ENCODE measurements around the gene ALG12. TPM values are rescaled to one million over a fixed set of nuclear protein-coding genes. Genes with fewer than 3 reads are reported as not detected.
A peak's percentile ranks its signal among the peaks of the same experiment; 100 is the strongest.

Gene ALG12
- total RNA-seq, 2 donors from 2014 or later: 17.4 to 30.1 TPM

- Histone ChIP-seq H3K9me3 (no peaks in the 10 kb centered on the region), H3K27ac (peak overlapping the region in 1 of 2 donors; percentile 84), H3K4me3 (no peak overlapping the region), H3K4me1 (ENCODE audit: control insufficient read depth in 1 of 2, low read depth in 2 of 2) (peaks cover 35 to 56% of the 10 kb centered on the region in 2 donors), H3K36me3 (peaks cover 21% of the 10 kb centered on the region), H3K27me3 (replicated peaks; ENCODE audit: insufficient read depth) (no peaks in the 10 kb centered on the region)
- no peak for TF ChIP-seq CTCF (IDR thresholded peaks at IDR 0.05)
- DNase-seq (ENCODE audit: low spot score) (peak; percentile 1), ATAC-seq (ENCODE audit: insufficient number of reproducible peaks, low FRiP score, low read depth) (no peak)
Measured at GRCh38 chr22:49965091-49966040, 47.1 kb upstream of the ALG12 start.

GRCh38 chr22:49964136-49965090 is 46.2 kb upstream of the ALG12 start:
- Histone ChIP-seq H3K4me3 (peak overlapping the region; percentile 93), H3K27ac (peak overlapping the region; percentile 38 to 47), H3K36me3 (peaks cover 21% of the 10 kb centered on the region), H3K27me3 (replicated peaks; ENCODE audit: insufficient read depth) (no peaks in the 10 kb centered on the region), H3K9me3 (no peaks in the 10 kb centered on the region), H3K4me1 (ENCODE audit: control insufficient read depth in 1 of 2, low read depth in 2 of 2) (peaks cover 33 to 56% of the 10 kb centered on the region in 2 donors)
- no peak for DNase-seq (ENCODE audit: low spot score)
- no peak for TF ChIP-seq CTCF (IDR thresholded peaks at IDR 0.05)
- no peak for ATAC-seq (ENCODE audit: insufficient number of reproducible peaks, low FRiP score, low read depth)

GRCh38 chr22:49963647-49964026 is 45.4 kb upstream of the ALG12 start:
- TF ChIP-seq CTCF (IDR thresholded peaks at IDR 0.05): no peak
- DNase-seq (ENCODE audit: low spot score) (no peak), ATAC-seq (ENCODE audit: insufficient number of reproducible peaks, low FRiP score, low read depth) (no peak)
- no peaks in the 10 kb centered on the region for H3K27me3 ChIP-seq (replicated peaks; ENCODE audit: insufficient read depth)
- H3K4me3 ChIP-seq: peak overlapping the region; percentile 93
- H3K4me1 ChIP-seq (ENCODE audit: control insufficient read depth in 1 of 2, low read depth in 2 of 2): peaks cover 33 to 61% of the 10 kb centered on the region in 2 donors
- peak overlapping the region; percentile 90 to 93 for H3K27ac ChIP-seq
- peaks cover 21% of the 10 kb centered on the region for H3K36me3 ChIP-seq
- no peaks in the 10 kb centered on the region for H3K9me3 ChIP-seq

GRCh38 chr22:49962751-49963646 is 44.8 kb upstream of the ALG12 start:
- H3K27me3 ChIP-seq (replicated peaks; ENCODE audit: insufficient read depth): no peaks in the 10 kb centered on the region
- no peaks in the 10 kb centered on the region for H3K9me3 ChIP-seq
- peak overlapping the region; percentile 90 to 93 for H3K27ac ChIP-seq
- TF ChIP-seq CTCF (IDR thresholded peaks at IDR 0.05): no peak
- DNase-seq (ENCODE audit: low spot score) (no peak), ATAC-seq (ENCODE audit: insufficient number of reproducible peaks, low FRiP score, low read depth) (no peak)
- H3K4me1 ChIP-seq (ENCODE audit: control insufficient read depth in 1 of 2, low read depth in 2 of 2): peaks cover 31 to 61% of the 10 kb centered on the region in 2 donors
- H3K4me3 ChIP-seq: peak overlapping the region; percentile 93
- peaks cover 21% of the 10 kb centered on the region for H3K36me3 ChIP-seq
